Measurements from ENCODE around the gene LRRC8D. TPM values are rescaled to one million over a fixed set of nuclear protein-coding genes. Genes with fewer than 3 reads are reported as not detected.

LRRC8D gene
- total RNA-seq, 2 donors from 2014 or later = 23.8 to 33.8 TPM

GRCh38 chr1:89934461-89934860 lies 113.6 kb downstream of the LRRC8D start:
- Mint-ChIP-seq H3K4me1 (peaks cover 15% of the 10 kb centered on the region), H3K36me3 (ENCODE audit: low read depth) (peaks cover 31% of the 10 kb centered on the region), H3K27ac (no peak overlapping the region), H3K9me3 (no peaks in the 10 kb centered on the region), H3K4me3 (no peak overlapping the region), H3K27me3 (ENCODE audit: insufficient read depth) (no peaks in the 10 kb centered on the region)
- Histone ChIP-seq H3K4me1 (ENCODE audit: control insufficient read depth, insufficient read depth, low read length) (peaks cover 7% of the 10 kb centered on the region), H3K9ac (ENCODE audit: extremely low read depth, low read length, poor library complexity, severe bottlenecking) (no peak overlapping the region), H3K9me3 (ENCODE audit: control insufficient read depth, low read length) (no peaks in the 10 kb centered on the region), H3K27me3 (ENCODE audit: control insufficient read depth, insufficient read depth, low read length, poor library complexity, severe bottlenecking) (no peaks in the 10 kb centered on the region), H3K4me3 (ENCODE audit: low read length) (no peak overlapping the region), H3K36me3 (ENCODE audit: control insufficient read depth, insufficient read depth, low read length) (peaks cover 14% of the 10 kb centered on the region), H3K27ac (ENCODE audit: low read depth, low read length) (no peak overlapping the region)
- 97% methylated on average over 11 of the region's 11 CpGs for WGBS, 2 experiments (ENCODE audit: insufficient coverage in 1 of 2, insufficient read length in 1 of 2)
- DNase-seq = no peak
- TF ChIP-seq CTCF (conservative IDR thresholded peaks at IDR 0.05) = no peak

DNA sequence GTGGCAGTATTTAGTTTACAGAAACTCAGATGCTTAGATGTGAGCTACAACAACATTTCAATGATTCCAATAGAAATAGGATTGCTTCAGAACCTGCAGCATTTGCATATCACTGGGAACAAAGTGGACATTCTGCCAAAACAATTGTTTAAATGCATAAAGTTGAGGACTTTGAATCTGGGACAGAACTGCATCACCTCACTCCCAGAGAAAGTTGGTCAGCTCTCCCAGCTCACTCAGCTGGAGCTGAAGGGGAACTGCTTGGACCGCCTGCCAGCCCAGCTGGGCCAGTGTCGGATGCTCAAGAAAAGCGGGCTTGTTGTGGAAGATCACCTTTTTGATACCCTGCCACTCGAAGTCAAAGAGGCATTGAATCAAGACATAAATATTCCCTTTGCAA lies 114.4 kb downstream of the LRRC8D start:
- DNase-seq = no peak
- H3K4me3 ChIP-seq (ENCODE audit: low read length) = no peak overlapping the region
- no peak overlapping the region for H3K9ac ChIP-seq (ENCODE audit: extremely low read depth, low read length, poor library complexity, severe bottlenecking)
- H3K27ac Mint-ChIP-seq = no peak overlapping the region
- H3K9me3 Mint-ChIP-seq = no peaks in the 10 kb centered on the region
- H3K4me1 Mint-ChIP-seq = peaks cover 16% of the 10 kb centered on the region
- H3K27ac ChIP-seq (ENCODE audit: low read depth, low read length) = no peak overlapping the region
- H3K27me3 Mint-ChIP-seq (ENCODE audit: insufficient read depth) = no peaks in the 10 kb centered on the region
- H3K36me3 Mint-ChIP-seq (ENCODE audit: low read depth) = peaks cover 29% of the 10 kb centered on the region
- H3K9me3 ChIP-seq (ENCODE audit: control insufficient read depth, low read length) = no peaks in the 10 kb centered on the region
- TF ChIP-seq CTCF (conservative IDR thresholded peaks at IDR 0.05) = no peak
- H3K4me1 ChIP-seq (ENCODE audit: control insufficient read depth, insufficient read depth, low read length) = peaks cover 7% of the 10 kb centered on the region
- WGBS, 2 experiments (ENCODE audit: insufficient coverage in 1 of 2, insufficient read length in 1 of 2) = 83 to 93% methylated on average over 1 to 4 of the region's 4 CpGs
- H3K4me3 Mint-ChIP-seq = no peak overlapping the region
- no peaks in the 10 kb centered on the region for H3K27me3 ChIP-seq (ENCODE audit: control insufficient read depth, insufficient read depth, low read length, poor library complexity, severe bottlenecking)
- peaks cover 14% of the 10 kb centered on the region for H3K36me3 ChIP-seq (ENCODE audit: control insufficient read depth, insufficient read depth, low read length)

GRCh38 chr1:89936694-89937093 lies 115.9 kb downstream of the LRRC8D start:
- peaks cover 7% of the 10 kb centered on the region for H3K4me1 ChIP-seq (ENCODE audit: control insufficient read depth, insufficient read depth, low read length)
- H3K4me1 Mint-ChIP-seq = peaks cover 16% of the 10 kb centered on the region
- 100% methylated on average over 1 of the region's 1 CpG for WGBS, 2 experiments (ENCODE audit: insufficient coverage in 1 of 2, insufficient read length in 1 of 2)

More at GRCh38 chr1:89936694-89937093, 115.9 kb downstream of the LRRC8D start:
- Mint-ChIP-seq H3K36me3 (ENCODE audit: low read depth) (peaks cover 26% of the 10 kb centered on the region), H3K9me3 (no peaks in the 10 kb centered on the region), H3K27ac (no peak overlapping the region), H3K27me3 (ENCODE audit: insufficient read depth) (peaks cover 2% of the 10 kb centered on the region), H3K4me3 (no peak overlapping the region)
- Histone ChIP-seq H3K4me3 (ENCODE audit: low read length) (no peak overlapping the region), H3K9ac (ENCODE audit: extremely low read depth, low read length, poor library complexity, severe bottlenecking) (no peak overlapping the region), H3K27ac (ENCODE audit: low read depth, low read length) (no peak overlapping the region), H3K27me3 (ENCODE audit: control insufficient read depth, insufficient read depth, low read length, poor library complexity, severe bottlenecking) (no peaks in the 10 kb centered on the region), H3K36me3 (ENCODE audit: control insufficient read depth, insufficient read depth, low read length) (peaks cover 14% of the 10 kb centered on the region), H3K9me3 (ENCODE audit: control insufficient read depth, low read length) (no peaks in the 10 kb centered on the region)
- DNase-seq = no peak
- TF ChIP-seq CTCF (conservative IDR thresholded peaks at IDR 0.05) = no peak
